ENCODE data around the gene EZH1. TPM values are rescaled to one million over a fixed set of nuclear protein-coding genes. Genes with fewer than 3 reads are reported as not detected.

EZH1 gene
- total RNA-seq, 1 experiment from 2014 or later: 45.5 TPM

GRCh38 chr17:42784811-42785592 is 40.2 kb upstream of the EZH1 start:
- no peak for DNase-seq
- Mint-ChIP-seq H3K27ac (ENCODE audit: unreplicated experiment) (no peak overlapping the region), H3K9me3 (ENCODE audit: low read depth, unreplicated experiment) (no peaks in the 10 kb centered on the region), H3K4me1 (ENCODE audit: low read depth, unreplicated experiment) (peaks cover 9% of the 10 kb centered on the region), H3K36me3 (ENCODE audit: insufficient read depth, unreplicated experiment) (peaks cover 10% of the 10 kb centered on the region), H3K27me3 (ENCODE audit: unreplicated experiment) (peaks cover 90% of the 10 kb centered on the region), H3K4me3 (ENCODE audit: low read depth, unreplicated experiment) (no peak overlapping the region)
- no peak for TF ChIP-seq CTCF (IDR thresholded peaks at IDR 0.05; ENCODE audit: unreplicated experiment)
- CTCF ChIA-PET: interaction anchor here (0.5 kb wide), 1 partner anchor 62 kb away, joined by 4 read pairs; no protein-coding TSS in a partner anchor
- intact Hi-C loops (cut with micrococcal nuclease; ENCODE audit: unreplicated experiment): no loop called here
- BruUV-seq (replicated peaks): no TSS peak

- Mint-ChIP-seq H3K4me3 (ENCODE audit: low read depth, unreplicated experiment) (no peak overlapping the region), H3K36me3 (ENCODE audit: insufficient read depth, unreplicated experiment) (peaks cover 16% of the 10 kb centered on the region), H3K27me3 (ENCODE audit: unreplicated experiment) (peaks cover 84% of the 10 kb centered on the region), H3K4me1 (ENCODE audit: low read depth, unreplicated experiment) (peaks cover 9% of the 10 kb centered on the region), H3K27ac (ENCODE audit: unreplicated experiment) (no peak overlapping the region), H3K9me3 (ENCODE audit: low read depth, unreplicated experiment) (no peaks in the 10 kb centered on the region)
- CTCF ChIA-PET: no interaction called here
- DNase-seq: no peak
- no TSS peak for BruUV-seq (replicated peaks)
- intact Hi-C loops (cut with micrococcal nuclease; ENCODE audit: unreplicated experiment): no loop called here
- no peak for TF ChIP-seq CTCF (IDR thresholded peaks at IDR 0.05; ENCODE audit: unreplicated experiment)
These were observed 39.6 kb upstream of the EZH1 start for GRCh38 chr17:42784409-42784808.

DNA sequence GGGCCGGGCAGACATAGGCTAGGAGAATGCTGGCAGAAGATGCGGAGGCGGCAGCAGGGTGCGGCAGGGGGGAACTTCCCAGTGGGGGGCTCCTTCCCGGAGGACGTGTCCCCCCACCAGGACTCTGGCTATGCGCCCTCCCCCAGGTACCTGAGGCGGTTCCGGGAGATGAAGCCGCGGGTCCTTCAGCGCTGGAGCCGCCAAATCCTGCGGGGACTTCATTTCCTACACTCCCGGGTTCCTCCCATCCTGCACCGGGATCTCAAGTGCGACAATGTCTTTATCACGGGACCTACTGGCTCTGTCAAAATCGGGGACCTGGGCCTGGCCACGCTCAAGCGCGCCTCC is 38.9 kb upstream of the EZH1 start:
- Mint-ChIP-seq H3K9me3 (ENCODE audit: low read depth, unreplicated experiment) (no peaks in the 10 kb centered on the region), H3K27me3 (ENCODE audit: unreplicated experiment) (peaks cover 77% of the 10 kb centered on the region), H3K4me3 (ENCODE audit: low read depth, unreplicated experiment) (no peak overlapping the region), H3K27ac (ENCODE audit: unreplicated experiment) (no peak overlapping the region), H3K4me1 (ENCODE audit: low read depth, unreplicated experiment) (peaks cover 9% of the 10 kb centered on the region), H3K36me3 (ENCODE audit: insufficient read depth, unreplicated experiment) (peaks cover 21% of the 10 kb centered on the region)
- intact Hi-C loops (cut with micrococcal nuclease; ENCODE audit: unreplicated experiment): no loop called here
- no TSS peak for BruUV-seq (replicated peaks)
- CTCF ChIA-PET: interaction anchor here (0.5 kb wide), 1 partner anchor 41 kb away, joined by 3 read pairs; no protein-coding TSS in a partner anchor
- DNase-seq: no peak
- TF ChIP-seq CTCF (IDR thresholded peaks at IDR 0.05; ENCODE audit: unreplicated experiment): no peak

GRCh38 chr17:42783062-42783790 is 38.4 kb upstream of the EZH1 start:
- H3K36me3 Mint-ChIP-seq (ENCODE audit: insufficient read depth, unreplicated experiment): peaks cover 21% of the 10 kb centered on the region
- BruUV-seq (replicated peaks): no TSS peak
- CTCF ChIA-PET: interaction anchor here (0.5 kb wide), 1 partner anchor 40 kb away, joined by 3 read pairs; no protein-coding TSS in a partner anchor
- H3K4me3 Mint-ChIP-seq (ENCODE audit: low read depth, unreplicated experiment): no peak overlapping the region
- H3K27me3 Mint-ChIP-seq (ENCODE audit: unreplicated experiment): peaks cover 72% of the 10 kb centered on the region
- no peak overlapping the region for H3K27ac Mint-ChIP-seq (ENCODE audit: unreplicated experiment)
- no peaks in the 10 kb centered on the region for H3K9me3 Mint-ChIP-seq (ENCODE audit: low read depth, unreplicated experiment)
- TF ChIP-seq CTCF (IDR thresholded peaks at IDR 0.05; ENCODE audit: unreplicated experiment): no peak
- peaks cover 9% of the 10 kb centered on the region for H3K4me1 Mint-ChIP-seq (ENCODE audit: low read depth, unreplicated experiment)
- no peak for DNase-seq
- intact Hi-C loops (cut with micrococcal nuclease; ENCODE audit: unreplicated experiment): no loop called here
